H1 (cell line): Measurements from ENCODE around the gene FAM193A. TPM values are rescaled to one million over a fixed set of nuclear protein-coding genes. Genes with fewer than 3 reads are reported as not detected.
A peak's percentile ranks its signal among the peaks of the same experiment; 100 is the strongest.

Experiments
- CTCF ChIA-PET: fragments of 300-600 bp; sonication (Branson Sonifier 250); formaldehyde crosslinking; loops from one replicate; lab custom pipeline; 2021; ENCODE audit not compliant: partially characterized antibody; lab: Charles Lee
- POLR2A ChIA-PET: fragments of 300-600 bp; sonication (Branson Sonifier 250); formaldehyde crosslinking; loops from one replicate; lab custom pipeline; 2021; ENCODE audit warnings: inconsistent platforms; ENCODE audit not compliant: partially characterized antibody; lab: Charles Lee
- DNase-seq, 2 experiments: peaks; one replicate each; pipeline versions ENCODE4 v3.0.0 to v3.0.0-alpha.2; 2010 to 2022; ENCODE audit warnings: low spot score in 2 of 2, low read depth in 1 of 2, mixed read lengths in 1 of 2
- FAIRE-seq: peaks from 2 replicates; lab custom pipeline; 2011; peaks lifted over from hg19 to GRCh38; lab: Jason Lieb, UNC
- H2AFZ ChIP-seq: 2 replicates; pipeline ENCODE4 v1.8.1; 2012; ENCODE audit warnings: low read length, inconsistent platforms
- H2AK5ac ChIP-seq: 2 replicates; pipeline ENCODE4 v1.6.1; 2013; ENCODE audit warnings: low read depth, low read length
- H2BK120ac ChIP-seq: replicated peaks from 2 replicates; pipeline ENCODE3; 2013; ENCODE audit warnings: low read depth, low read length, inconsistent platforms
- H2BK12ac ChIP-seq: 2 replicates; pipeline ENCODE4 v1.6.1; 2013; ENCODE audit warnings: low read depth, low read length
- H2BK15ac ChIP-seq: 2 replicates; pipeline ENCODE4 v1.6.1; 2013; ENCODE audit warnings: low read length
- H2BK20ac ChIP-seq: 2 replicates; pipeline ENCODE4 v1.6.1; 2013; ENCODE audit warnings: low read length
- H2BK5ac ChIP-seq: 2 replicates; pipeline ENCODE4 v1.6.1; 2013; ENCODE audit warnings: low read depth, low read length
- H3K14ac ChIP-seq: 2 replicates; pipeline ENCODE4 v1.6.1; 2013; ENCODE audit warnings: inconsistent platforms; ENCODE audit not compliant: insufficient read length
- H3K18ac ChIP-seq: 2 replicates; pipeline ENCODE4 v1.6.1; 2013; ENCODE audit warnings: low read length; ENCODE audit errors: extremely low read depth
- H3K23ac ChIP-seq: 2 replicates; pipeline ENCODE4 v1.6.1; 2013; ENCODE audit warnings: inconsistent platforms; ENCODE audit not compliant: insufficient read length
- H3K23me2 ChIP-seq: 2 replicates; pipeline ENCODE4 v1.6.1; 2013; ENCODE audit warnings: low read depth, low read length
- H3K27ac ChIP-seq: 2 replicates; pipeline ENCODE4 v1.6.1; 2011; ENCODE audit warnings: low read depth, low read length, inconsistent platforms
- H3K27me3 ChIP-seq, 4 experiments: replicated peaks in 1 of 4; 1 replicate in 1 of 4; 2 replicates in 3 of 4; pipeline versions ENCODE4 v1.6.1 to v1.8.1; 2011 to 2013; ENCODE audit warnings: low read length in 3 of 4, mild to moderate bottlenecking in 3 of 4, inconsistent platforms in 2 of 4, mixed read lengths in 2 of 4, moderate library complexity in 1 of 4; ENCODE audit not compliant: control insufficient read depth in 3 of 4, insufficient read depth in 3 of 4; ENCODE audit errors: extremely low read depth in 1 of 4
- H3K36me3 ChIP-seq, 4 experiments: 2 replicates each; pipeline versions ENCODE4 v1.6.1 to v1.8.1; 2011 to 2013; ENCODE audit warnings: mild to moderate bottlenecking in 4 of 4, low read length in 3 of 4, moderate library complexity in 2 of 4, control low read depth in 1 of 4, inconsistent platforms in 1 of 4; ENCODE audit not compliant: insufficient read depth in 4 of 4, control insufficient read depth in 2 of 4
- H3K4ac ChIP-seq: replicated peaks from 2 replicates; pipeline ENCODE3; 2013; ENCODE audit warnings: low read length, low read depth, mixed read lengths, inconsistent platforms; ENCODE audit not compliant: insufficient read length
- H3K4me1 ChIP-seq, 4 experiments: replicated peaks in 1 of 4; 1 replicate in 1 of 4; 2 replicates in 3 of 4; pipeline versions ENCODE4 v1.6.1 to v1.8.1; 2011 to 2013; ENCODE audit warnings: low read length in 3 of 4, inconsistent platforms in 2 of 4, mixed read lengths in 1 of 4; ENCODE audit not compliant: insufficient read depth in 4 of 4, control insufficient read depth in 3 of 4
- H3K4me2 ChIP-seq, 2 experiments: 2 replicates each; pipeline versions ENCODE4 v1.6.1 to v1.8.1; 2011 to 2013; ENCODE audit warnings: low read depth in 2 of 2, low read length in 2 of 2, control low read depth in 1 of 2, inconsistent platforms in 1 of 2, mild to moderate bottlenecking in 1 of 2; ENCODE audit not compliant: insufficient read depth in 1 of 2
- H3K4me3 ChIP-seq, 4 experiments: fragments of 200-600, 300-600 bp in 1 of 4; sonication (generic), shearing (Covaris generic), sonication (Bioruptor Twin) in 1 of 4; 2 replicates each; pipeline versions ENCODE4 v1.5.1 to v1.8.1; 2011 to 2016; ENCODE audit warnings: low read length in 4 of 4, low read depth in 3 of 4, control low read depth in 2 of 4, inconsistent platforms in 2 of 4, mild to moderate bottlenecking in 2 of 4, mixed read lengths in 1 of 4, moderate library complexity in 1 of 4; ENCODE audit not compliant: insufficient read depth in 2 of 4; ENCODE audit errors: extremely low read depth in 1 of 4
- H3K56ac ChIP-seq: replicated peaks from 2 replicates; pipeline ENCODE3; 2013; ENCODE audit warnings: low read depth, mild to moderate bottlenecking, mixed read lengths, low read length, inconsistent platforms; ENCODE audit not compliant: insufficient read length
- H3K79me1 ChIP-seq: 2 replicates; pipeline ENCODE4 v1.6.1; 2013; ENCODE audit warnings: low read depth, low read length, control low read depth
- H3K79me2 ChIP-seq, 2 experiments: 2 replicates each; pipeline versions ENCODE4 v1.6.1 to v1.8.1; 2012 to 2013; ENCODE audit warnings: low read length in 2 of 2, mild to moderate bottlenecking in 2 of 2, inconsistent platforms in 1 of 2; ENCODE audit not compliant: insufficient read depth in 2 of 2, control insufficient read depth in 1 of 2
- H3K9ac ChIP-seq, 4 experiments: replicated peaks in 1 of 4; 1 replicate in 1 of 4; 2 replicates in 3 of 4; pipeline versions ENCODE4 v1.6.1 to v1.8.1; 2011 to 2013; ENCODE audit warnings: low read depth in 3 of 4, low read length in 3 of 4, control low read depth in 2 of 4, mild to moderate bottlenecking in 2 of 4, moderate library complexity in 2 of 4, inconsistent platforms in 1 of 4; ENCODE audit errors: extremely low read depth in 1 of 4
- H3K9me3 ChIP-seq, 2 experiments: 2 replicates each; pipeline versions ENCODE4 v1.6.1 to v1.8.1; 2012 to 2013; ENCODE audit warnings: mild to moderate bottlenecking in 2 of 2, moderate library complexity in 2 of 2, control low read depth in 1 of 2, inconsistent platforms in 1 of 2, low read depth in 1 of 2, low read length in 1 of 2, mixed read lengths in 1 of 2; ENCODE audit not compliant: insufficient read depth in 2 of 2
- H4K20me1 ChIP-seq, 2 experiments: replicated peaks in 1 of 2; 2 replicates each; pipeline versions ENCODE3 to v1.8.1; 2011 to 2013; ENCODE audit warnings: inconsistent platforms in 2 of 2, low read length in 2 of 2, mild to moderate bottlenecking in 1 of 2; ENCODE audit not compliant: insufficient read depth in 2 of 2, control insufficient read depth in 1 of 2
- H4K5ac ChIP-seq: 2 replicates; pipeline ENCODE4 v1.6.1; 2013; ENCODE audit warnings: low read length, low read depth, mixed read lengths, inconsistent platforms; ENCODE audit not compliant: insufficient read length
- H4K8ac ChIP-seq: 2 replicates; pipeline ENCODE4 v1.8.0; 2013; ENCODE audit warnings: mild to moderate bottlenecking, moderate library complexity, low read length, inconsistent platforms; ENCODE audit not compliant: insufficient read depth; ENCODE audit errors: extremely low read depth
- H4K91ac ChIP-seq: replicated peaks from 2 replicates; pipeline ENCODE3; 2013; ENCODE audit warnings: low read length, mixed read lengths, inconsistent platforms; ENCODE audit not compliant: insufficient read length
- BRCA1 ChIP-seq: IDR thresholded peaks from 2 replicates; pipeline ENCODE4 v1.6.1; 2012; ENCODE audit warnings: low read depth, low read length, improper control_type of control experiment
- CEBPB ChIP-seq: IDR thresholded peaks from 2 replicates; pipeline ENCODE4 v1.6.1; 2012; ENCODE audit warnings: low read depth, low read length
- CHD2 ChIP-seq: IDR thresholded peaks from 2 replicates; pipeline ENCODE4 v1.6.1; 2012; ENCODE audit warnings: low read length, improper control_type of control experiment
- CTBP2 ChIP-seq: IDR thresholded peaks from 2 replicates; pipeline ENCODE4 v1.7.0; 2011; ENCODE audit warnings: borderline replicate concordance, mild to moderate bottlenecking, moderate library complexity, mixed read lengths, low read length; ENCODE audit not compliant: insufficient read depth, insufficient read length
- KDM1A ChIP-seq: fragments of 200-600, 300-600 bp; sonication (generic); IDR thresholded peaks from 2 replicates; pipeline ENCODE4 v1.7.1; 2016; ENCODE audit warnings: mild to moderate bottlenecking, low read length, borderline replicate concordance
- KDM4A ChIP-seq: IDR thresholded peaks from one replicate; pipeline ENCODE4 v1.7.1; 2012; ENCODE audit warnings: low read depth, mild to moderate bottlenecking, moderate library complexity, low read length, inconsistent platforms; ENCODE audit not compliant: severe bottlenecking
- WGBS, 2 experiments: shearing (Covaris generic) in 1 of 2; methylation state at CpG; one replicate each; pipeline versions ENCODE4 v1.1.6 to v1.1.7; 2013 to 2015; ENCODE audit warnings: low lambda C conversion rate in 2 of 2, mixed read lengths in 2 of 2, inconsistent platforms in 1 of 2, low coverage in 1 of 2, missing lambda C conversion rate in 1 of 2; ENCODE audit not compliant: insufficient replicate concordance in 2 of 2, insufficient coverage in 1 of 2, insufficient read length in 1 of 2; ENCODE audit errors: extremely low coverage in 1 of 2, missing lambda C conversion rate in 1 of 2; 5-methylcytosine and 5-hydroxymethylcytosine counted together
- polyA plus RNA-seq, 7 experiments: library from polyadenylated mRNA; depleted of rRNA in 3 of 7; stranded (reverse) in 5 of 7; unstranded in 2 of 7; fragments of >200 nt in 5 of 7; fragments of 200-250 nt in 2 of 7; gene quantifications; 1 replicate in 5 of 7; 2 replicates in 1 of 7; 4 replicates in 1 of 7; pipeline versions ENCODE4 v1.2.1 to v1.2.3, GENCODE V29; 2011 to 2013; ENCODE audit warnings: missing spikeins in 2 of 7, mixed read lengths in 2 of 7
- total RNA-seq: library from RNA; stranded (reverse); fragmentation: NEBNext Ultra II Directional; extraction: Animal tissue kit (Norgen Biotek cat#: 25700); gene quantifications from 2 replicates; pipeline ENCODE4 v1.2.1, GENCODE V29; 2021
- TF ChIP-seq, protein P1 (sequence below), 3 experiments: IDR thresholded peaks; 1 replicate in 2 of 3; 2 replicates in 1 of 3; pipeline versions ENCODE4 v1.5.1 to v1.6.1; 2011; ENCODE audit warnings: low read length in 3 of 3, mild to moderate bottlenecking in 3 of 3, inconsistent platforms in 2 of 3, low read depth in 1 of 3, moderate library complexity in 1 of 3; ENCODE audit not compliant: insufficient read depth in 1 of 3; ENCODE audit errors: control extremely low read depth in 1 of 3

The FAM193A gene
- total and polyA plus RNA-seq, 2 of the 8 experiments (the other 6 are each of a cell fraction or from before 2014, with no cell fraction given): 8.7 to 26.2 TPM

DNA sequence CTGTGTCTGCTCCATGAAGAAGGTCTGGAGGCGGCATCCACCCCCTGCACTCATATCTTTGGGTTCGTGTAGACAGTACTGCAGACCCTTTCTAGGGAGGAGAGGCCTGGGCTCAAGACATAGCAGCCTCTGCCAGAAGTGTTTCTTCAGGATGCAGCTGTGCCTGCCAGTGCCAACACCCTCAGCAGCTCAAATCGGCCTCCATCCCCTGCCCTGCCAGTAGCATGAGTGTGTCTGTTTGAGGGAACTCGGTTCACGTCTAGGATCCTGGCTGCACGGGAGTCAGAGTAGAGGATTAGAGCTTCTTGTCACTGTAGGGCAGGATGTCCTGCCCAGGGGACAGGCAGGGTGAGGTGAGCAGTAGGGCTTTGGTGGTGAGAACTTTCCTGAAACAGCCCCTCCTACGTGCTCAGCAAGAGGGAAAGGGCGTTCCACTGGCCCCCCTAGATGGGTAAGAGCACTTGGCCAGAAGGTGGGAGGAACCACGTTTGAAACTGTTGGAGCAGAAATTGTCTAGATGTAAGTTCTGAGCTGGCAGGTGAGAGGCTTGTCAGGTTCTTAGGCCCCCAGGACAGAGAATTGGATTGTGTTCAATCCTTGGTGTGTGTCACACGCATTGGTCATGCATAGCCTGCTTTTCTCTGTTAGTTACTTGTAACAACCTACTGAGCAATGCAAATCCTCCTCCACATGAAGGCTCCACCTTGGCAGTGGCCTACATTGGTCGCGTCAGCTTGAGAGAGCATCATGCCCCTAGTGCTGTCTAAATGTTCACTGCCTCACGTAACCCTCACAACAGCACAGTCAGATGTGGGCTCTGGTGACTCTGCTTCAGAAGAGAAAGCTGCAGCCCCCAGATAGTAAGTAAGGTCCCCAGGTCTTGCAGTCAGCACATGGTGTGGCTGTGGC, 25.8 kb upstream of the FAM193A start:
- ChIA-PET POLR2A (interaction anchor here (1.0 kb wide), 1 partner anchor 25 kb away, joined by 3 read pairs; no protein-coding TSS in a partner anchor), CTCF (interaction anchor here (0.6 to 1.0 kb wide), 2 partner anchors 33 to 526 kb away, joined by 3 read pairs; no protein-coding TSS in a partner anchor)
- Histone ChIP-seq H2BK20ac (no peak overlapping the region), H2BK12ac (no peak overlapping the region), H3K27ac (no peak overlapping the region), H3K23ac (no peak overlapping the region), H3K27me3 (no peaks in the 10 kb centered on the region), H3K14ac (no peak overlapping the region), H4K8ac (peak overlapping the region; percentile 52; the same call in 1 of the 2 replicates), H4K20me1 (peaks cover 11 to 15% of the 10 kb centered on the region in 2 experiments), H3K4me2 (no peak overlapping the region), H3K18ac (no peak overlapping the region), H2AK5ac (no peak overlapping the region), H3K56ac (no peak overlapping the region), H3K9me3 (no peaks in the 10 kb centered on the region), H4K5ac (no peak overlapping the region), H2BK120ac (no peak overlapping the region), H3K23me2 (no peaks in the 10 kb centered on the region), H3K79me1 (peaks cover 17% of the 10 kb centered on the region), H4K91ac (no peak overlapping the region), H3K4me3 (no peak overlapping the region), H2BK5ac (no peak overlapping the region), H3K4me1 (no peaks in the 10 kb centered on the region), H2BK15ac (no peak overlapping the region), H3K79me2 (peaks cover 0 to 20% of the 10 kb centered on the region in 2 experiments; a peak in 2 of 4 replicates), H3K4ac (no peak overlapping the region)
- DNase-seq (no peak), FAIRE-seq (no peak)
- WGBS, 2 experiments: 94% methylated on average over 13 of the region's 13 CpGs; no CpG with 5 or more reads in 1 of the 2 experiments
- TF ChIP-seq, protein P1, sequence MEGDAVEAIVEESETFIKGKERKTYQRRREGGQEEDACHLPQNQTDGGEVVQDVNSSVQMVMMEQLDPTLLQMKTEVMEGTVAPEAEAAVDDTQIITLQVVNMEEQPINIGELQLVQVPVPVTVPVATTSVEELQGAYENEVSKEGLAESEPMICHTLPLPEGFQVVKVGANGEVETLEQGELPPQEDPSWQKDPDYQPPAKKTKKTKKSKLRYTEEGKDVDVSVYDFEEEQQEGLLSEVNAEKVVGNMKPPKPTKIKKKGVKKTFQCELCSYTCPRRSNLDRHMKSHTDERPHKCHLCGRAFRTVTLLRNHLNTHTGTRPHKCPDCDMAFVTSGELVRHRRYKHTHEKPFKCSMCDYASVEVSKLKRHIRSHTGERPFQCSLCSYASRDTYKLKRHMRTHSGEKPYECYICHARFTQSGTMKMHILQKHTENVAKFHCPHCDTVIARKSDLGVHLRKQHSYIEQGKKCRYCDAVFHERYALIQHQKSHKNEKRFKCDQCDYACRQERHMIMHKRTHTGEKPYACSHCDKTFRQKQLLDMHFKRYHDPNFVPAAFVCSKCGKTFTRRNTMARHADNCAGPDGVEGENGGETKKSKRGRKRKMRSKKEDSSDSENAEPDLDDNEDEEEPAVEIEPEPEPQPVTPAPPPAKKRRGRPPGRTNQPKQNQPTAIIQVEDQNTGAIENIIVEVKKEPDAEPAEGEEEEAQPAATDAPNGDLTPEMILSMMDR (IDR thresholded peaks at IDR 0.05; ENCODE audit: control extremely low read depth in 1 of 3, insufficient read depth in 1 of 3, low read depth in 1 of 3, low read length in 3 of 3): no peak
- TF ChIP-seq CEBPB: no peak
- TF ChIP-seq KDM4A: no peak
- TF ChIP-seq KDM1A: no peak
- no peak for TF ChIP-seq BRCA1
- TF ChIP-seq CHD2: no peak
- TF ChIP-seq CTBP2: no peak
- TF ChIP-seq, all 59 proteins: peak for 0
- Histone ChIP-seq H3K36me3 (peaks cover 26 to 81% (median 54%) of the 10 kb centered on the region in 4 experiments), H2AFZ (no peak overlapping the region), H3K9ac (no peak overlapping the region)
